Natural killer cell (primary cell): Measurements from ENCODE around the gene FXYD6. TPM values are rescaled to one million over a fixed set of nuclear protein-coding genes. Genes with fewer than 3 reads are reported as not detected.

ENCODE experiments used
- ATAC-seq, 3 donors: fragments of 150-1000 bp in 2 of 3; fragments of 200-7000 bp in 1 of 3; cut with Tn5 transposase; 1 replicate in 1 of 3; 2 replicates in 2 of 3; pipeline ENCODE4 v1.10.0; 2021; ENCODE audit warnings: mild to moderate bottlenecking in 2 of 3, moderate library complexity in 2 of 3
- DNase-seq, 2 donors: peaks; one replicate each; pipeline versions ENCODE4 v3.0.0 to v3.0.0-alpha.2; 2013 to 2021; ENCODE audit warnings: mixed read lengths in 1 of 2
- H3K27ac ChIP-seq: one replicate; pipeline ENCODE4 v1.5.1; 2013; ENCODE audit warnings: mild to moderate bottlenecking, low read length
- H3K27me3 ChIP-seq: one replicate; pipeline ENCODE4 v1.6.1; 2013; ENCODE audit warnings: low read length; ENCODE audit not compliant: control insufficient read depth, insufficient read depth
- H3K36me3 ChIP-seq: one replicate; pipeline ENCODE4 v1.6.1; 2013; ENCODE audit warnings: low read length; ENCODE audit not compliant: control insufficient read depth, insufficient read depth
- H3K4me1 ChIP-seq: one replicate; pipeline ENCODE4 v1.6.1; 2013; ENCODE audit warnings: low read length; ENCODE audit not compliant: control insufficient read depth, insufficient read depth
- H3K4me3 ChIP-seq: one replicate; pipeline ENCODE4 v1.5.1; 2013; ENCODE audit warnings: low read length
- H3K9me3 ChIP-seq: one replicate; pipeline ENCODE4 v1.6.1; 2013; ENCODE audit warnings: low read length; ENCODE audit not compliant: control insufficient read depth, insufficient read depth
- H3K27ac Mint-ChIP-seq, 2 donors: one replicate each; pipeline ENCODE4 v1.8.0; 2022; ENCODE audit warnings: mild to moderate bottlenecking in 2 of 2, mixed read lengths in 2 of 2, moderate library complexity in 1 of 2
- H3K27me3 Mint-ChIP-seq, 2 donors: one replicate each; pipeline ENCODE4 v1.8.0; 2022; ENCODE audit warnings: low read depth in 2 of 2, mixed read lengths in 2 of 2
- H3K36me3 Mint-ChIP-seq: one replicate; pipeline ENCODE4 v1.8.0; 2022; ENCODE audit warnings: mixed read lengths
- H3K4me1 Mint-ChIP-seq, 2 donors: one replicate each; pipeline ENCODE4 v1.8.0; 2022; ENCODE audit warnings: mixed read lengths in 2 of 2
- H3K4me3 Mint-ChIP-seq: one replicate; pipeline ENCODE4 v1.8.0; 2022; ENCODE audit warnings: mild to moderate bottlenecking, moderate library complexity, mixed read lengths
- H3K9me3 Mint-ChIP-seq, 2 donors: one replicate each; pipeline ENCODE4 v1.8.0; 2022; ENCODE audit warnings: mixed read lengths in 2 of 2
- WGBS: methylation state at CpG from one replicate; pipeline ENCODE4 v1.1.7; 2013; ENCODE audit warnings: missing lambda C conversion rate; ENCODE audit not compliant: insufficient coverage; 5-methylcytosine and 5-hydroxymethylcytosine counted together
- intact Hi-C: fragments of 100-400 bp; cut with micrococcal nuclease; formaldehyde crosslinking; loops from one replicate; pipeline ENCODE4 v1.14.2; 2022
- total RNA-seq, 4 donors: library from RNA; stranded (reverse); fragments of 120-200 nt in 1 of 4; gene quantifications; one replicate each; pipeline versions ENCODE4 v1.2.3 to v1.2.4, GENCODE V29; 2013 to 2022
- TF ChIP-seq, protein P1 (sequence below): fragments of 200-600 bp; IDR thresholded peaks from one replicate; pipeline ENCODE4 v1.8.0; 2022; ENCODE audit warnings: antibody characterized with exemption

The FXYD6 gene
- total RNA-seq, 3 donors from 2014 or later (not counting 1 experiment from before 2014, with no cell fraction given): 0.20 to 0.90 TPM; not detected in 1

DNA sequence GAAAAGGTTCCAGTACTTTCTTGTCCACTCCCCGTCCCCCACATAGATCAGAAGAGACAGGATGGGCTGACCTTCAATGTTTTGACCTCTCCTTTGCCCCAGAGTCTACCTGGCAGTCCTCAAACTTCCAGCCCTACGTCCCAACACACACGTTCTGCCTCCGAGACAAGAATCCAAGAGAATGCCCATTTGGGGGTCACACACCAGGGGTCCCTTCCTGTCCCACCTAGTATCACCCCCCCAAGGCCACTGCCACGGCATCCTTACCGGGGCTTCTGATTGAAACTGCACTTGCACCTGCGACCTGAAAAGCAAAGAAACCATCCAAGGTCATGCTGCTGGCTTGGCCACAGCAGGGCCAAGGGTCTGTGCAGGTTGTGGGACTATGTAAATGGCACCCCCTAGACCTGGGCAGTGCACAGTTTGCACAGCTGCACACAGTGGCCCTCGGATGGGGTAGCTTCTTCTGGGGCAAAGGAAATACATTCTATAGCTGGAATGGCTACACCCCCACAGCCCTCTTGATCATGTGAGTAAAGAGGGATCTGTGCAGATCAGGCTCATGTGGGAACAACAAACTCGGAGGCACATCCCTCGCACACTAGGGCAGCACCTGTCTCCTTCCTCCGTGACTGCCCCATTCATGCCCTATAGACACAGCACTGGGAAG lies 35.4 kb downstream of the FXYD6 start:
- no peak overlapping the region for H3K4me3 ChIP-seq
- no peaks in the 10 kb centered on the region for H3K9me3 ChIP-seq
- Mint-ChIP-seq H3K4me3 (no peak overlapping the region), H3K4me1 (peaks cover 10 to 17% of the 10 kb centered on the region in 2 donors), H3K27me3 (peaks cover 0 to 5% of the 10 kb centered on the region in 2 donors), H3K36me3 (no peaks in the 10 kb centered on the region), H3K27ac (no peak overlapping the region), H3K9me3 (no peaks in the 10 kb centered on the region)
- H3K4me1 ChIP-seq: peaks cover 39% of the 10 kb centered on the region
- ATAC-seq (no peak), DNase-seq (peak in 1 of 2 donors; percentile 7)
- no peak overlapping the region for H3K27ac ChIP-seq
- TF ChIP-seq, protein P1, sequence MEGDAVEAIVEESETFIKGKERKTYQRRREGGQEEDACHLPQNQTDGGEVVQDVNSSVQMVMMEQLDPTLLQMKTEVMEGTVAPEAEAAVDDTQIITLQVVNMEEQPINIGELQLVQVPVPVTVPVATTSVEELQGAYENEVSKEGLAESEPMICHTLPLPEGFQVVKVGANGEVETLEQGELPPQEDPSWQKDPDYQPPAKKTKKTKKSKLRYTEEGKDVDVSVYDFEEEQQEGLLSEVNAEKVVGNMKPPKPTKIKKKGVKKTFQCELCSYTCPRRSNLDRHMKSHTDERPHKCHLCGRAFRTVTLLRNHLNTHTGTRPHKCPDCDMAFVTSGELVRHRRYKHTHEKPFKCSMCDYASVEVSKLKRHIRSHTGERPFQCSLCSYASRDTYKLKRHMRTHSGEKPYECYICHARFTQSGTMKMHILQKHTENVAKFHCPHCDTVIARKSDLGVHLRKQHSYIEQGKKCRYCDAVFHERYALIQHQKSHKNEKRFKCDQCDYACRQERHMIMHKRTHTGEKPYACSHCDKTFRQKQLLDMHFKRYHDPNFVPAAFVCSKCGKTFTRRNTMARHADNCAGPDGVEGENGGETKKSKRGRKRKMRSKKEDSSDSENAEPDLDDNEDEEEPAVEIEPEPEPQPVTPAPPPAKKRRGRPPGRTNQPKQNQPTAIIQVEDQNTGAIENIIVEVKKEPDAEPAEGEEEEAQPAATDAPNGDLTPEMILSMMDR: no peak
- H3K27me3 ChIP-seq: no peaks in the 10 kb centered on the region
- WGBS: 88% methylated on average over 11 of the region's 11 CpGs
- no peaks in the 10 kb centered on the region for H3K36me3 ChIP-seq
- intact Hi-C loops: loop anchor here (5.0 kb wide), 1 partner anchor 331 kb away; no protein-coding TSS in a partner anchor

DNA sequence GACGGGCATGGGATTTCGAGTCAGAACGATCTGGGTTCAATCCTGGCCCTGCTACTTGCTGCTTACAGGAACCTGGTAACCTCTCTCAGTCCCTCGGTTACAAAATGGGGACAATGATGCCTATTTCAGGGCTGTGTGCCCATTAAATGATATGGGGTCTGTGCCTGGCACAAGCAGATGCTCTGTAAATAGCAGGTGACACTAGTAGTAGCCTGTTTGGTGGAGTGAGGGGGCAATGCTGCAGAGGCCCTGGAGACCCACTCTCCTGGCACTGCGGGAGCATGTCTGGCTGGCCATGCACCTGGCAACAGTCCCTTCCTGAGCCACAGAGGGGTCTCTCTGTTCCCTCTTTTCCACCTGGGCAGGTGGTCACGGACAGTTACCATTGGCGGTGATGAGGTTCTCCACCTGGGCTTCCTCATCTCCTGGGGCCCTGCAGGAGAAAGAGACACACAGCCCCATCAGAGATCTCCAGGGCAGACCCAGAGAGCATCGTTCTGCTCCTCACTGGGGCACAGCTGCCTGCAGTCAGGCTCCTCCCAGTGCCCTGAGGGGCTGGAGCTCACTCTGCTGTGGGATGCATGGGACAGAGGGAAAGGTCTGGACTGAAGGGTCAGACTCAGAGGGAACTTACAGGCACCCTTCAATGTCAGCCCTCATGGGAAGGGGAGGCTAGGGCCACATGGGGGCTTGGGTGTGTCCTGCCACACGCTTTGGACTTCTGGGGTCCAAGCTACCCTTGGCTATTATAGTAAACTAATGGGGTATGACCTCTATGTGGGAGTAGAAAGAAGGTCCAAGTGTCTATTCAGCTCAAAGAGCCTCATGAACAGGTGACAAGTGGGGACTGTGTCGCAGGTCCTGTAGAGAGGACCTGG lies 36.3 kb downstream of the FXYD6 start:
- intact Hi-C loops: loop anchor here (5.0 kb wide), 1 partner anchor 332 kb away; no protein-coding TSS in a partner anchor
- H3K9me3 Mint-ChIP-seq: no peaks in the 10 kb centered on the region
- no peak for ATAC-seq
- Histone ChIP-seq H3K27me3 (no peaks in the 10 kb centered on the region), H3K36me3 (no peaks in the 10 kb centered on the region), H3K4me1 (peaks cover 39% of the 10 kb centered on the region), H3K27ac (no peak overlapping the region), H3K4me3 (no peak overlapping the region), H3K9me3 (no peaks in the 10 kb centered on the region)
- peaks cover 0 to 5% of the 10 kb centered on the region in 2 donors for H3K27me3 Mint-ChIP-seq
- TF ChIP-seq, protein P1: no peak
- no peaks in the 10 kb centered on the region for H3K36me3 Mint-ChIP-seq
- peak in 1 of 2 donors; percentile 10 for DNase-seq
- H3K4me1 Mint-ChIP-seq: peaks cover 10 to 17% of the 10 kb centered on the region in 2 donors
- H3K4me3 Mint-ChIP-seq: no peak overlapping the region
- H3K27ac Mint-ChIP-seq: no peak overlapping the region
- WGBS: 89% methylated on average over 10 of the region's 10 CpGs

DNA sequence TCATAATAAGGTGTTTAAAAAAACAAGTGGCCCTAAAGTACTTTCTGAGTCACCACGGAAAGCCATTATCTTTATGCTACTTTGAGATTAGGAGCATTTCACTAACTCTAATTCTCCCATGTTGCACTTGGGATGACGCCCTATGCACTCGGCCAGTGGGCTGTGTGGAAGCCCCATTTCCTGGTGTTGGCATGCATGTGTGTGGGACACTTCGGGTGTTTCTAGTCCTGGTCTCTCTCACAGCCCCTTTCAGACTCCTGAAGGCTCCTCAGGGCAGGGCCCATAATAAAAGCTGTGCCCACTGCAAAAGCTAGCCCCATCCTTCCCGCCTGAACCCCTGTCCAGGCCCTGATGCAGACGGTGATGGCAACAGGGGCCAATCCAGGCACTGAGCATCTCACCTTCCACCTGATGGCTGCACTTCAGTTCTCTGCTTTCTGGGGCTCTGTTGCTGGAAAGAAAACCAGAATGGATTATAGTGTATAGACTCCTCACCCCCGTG lies 37.0 kb downstream of the FXYD6 start:
- H3K27ac ChIP-seq: no peak overlapping the region
- Mint-ChIP-seq H3K9me3 (no peaks in the 10 kb centered on the region), H3K4me1 (peaks cover 10 to 17% of the 10 kb centered on the region in 2 donors), H3K27ac (no peak overlapping the region), H3K4me3 (no peak overlapping the region), H3K27me3 (peaks cover 0 to 5% of the 10 kb centered on the region in 2 donors), H3K36me3 (no peaks in the 10 kb centered on the region)
- no peaks in the 10 kb centered on the region for H3K27me3 ChIP-seq
- WGBS: 91% methylated on average over 7 of the region's 7 CpGs
- peaks cover 39% of the 10 kb centered on the region for H3K4me1 ChIP-seq
- DNase-seq (no peak), ATAC-seq (no peak)
- no peak overlapping the region for H3K4me3 ChIP-seq
- H3K9me3 ChIP-seq: no peaks in the 10 kb centered on the region
- H3K36me3 ChIP-seq: no peaks in the 10 kb centered on the region
- TF ChIP-seq, protein P1: no peak
- intact Hi-C loops: no loop called here
